Naive thymus-derived CD8-positive, alpha-beta T cell (primary cell): ENCODE measurements around the gene STIM1. TPM values are rescaled to one million over a fixed set of nuclear protein-coding genes. Genes with fewer than 3 reads are reported as not detected.
A peak's percentile ranks its signal among the peaks of the same experiment; 100 is the strongest.

Source experiments
- ATAC-seq, 2 donors: fragments of 150-1000 bp; cut with Tn5 transposase in 1 of 2; sonication (Bioruptor Pico), chemical (Tn5 transposase) in 1 of 2; 1 replicate in 1 of 2; 2 replicates in 1 of 2; pipeline ENCODE4 v1.10.0; 2021; ENCODE audit warnings: mild to moderate bottlenecking in 2 of 2, moderate library complexity in 2 of 2
- POLR2A ChIA-PET: fragments of 350-600 bp; sonication (Branson Sonifier 250); formaldehyde crosslinking; loops from one replicate; lab custom pipeline; 2021; ENCODE audit warnings: antibody characterized with exemption; lab: Charles Lee
- DNase-seq, 10 donors: peaks; one replicate each; pipeline versions ENCODE4 v3.0.0 to v3.0.0-alpha.2; 2020 to 2022
- H3K27ac Mint-ChIP-seq, 10 donors: one replicate each; pipeline ENCODE4 v1.8.0; 2020 to 2022; ENCODE audit warnings: mild to moderate bottlenecking in 10 of 10, mixed read lengths in 10 of 10, moderate library complexity in 4 of 10, inconsistent platforms in 1 of 10
- H3K27me3 Mint-ChIP-seq, 5 donors: one replicate each; pipeline ENCODE4 v1.8.0; 2021 to 2022; ENCODE audit warnings: mixed read lengths in 5 of 5
- H3K36me3 Mint-ChIP-seq, 3 donors: one replicate each; pipeline ENCODE4 v1.8.0; 2020 to 2022; ENCODE audit warnings: mixed read lengths in 3 of 3, mild to moderate bottlenecking in 2 of 3, inconsistent platforms in 1 of 3
- H3K4me1 Mint-ChIP-seq, 4 donors: one replicate each; pipeline ENCODE4 v1.8.0; 2021 to 2022; ENCODE audit warnings: mixed read lengths in 4 of 4
- H3K4me3 Mint-ChIP-seq, 10 donors: one replicate each; pipeline ENCODE4 v1.8.0; 2020 to 2022; ENCODE audit warnings: mild to moderate bottlenecking in 10 of 10, mixed read lengths in 10 of 10, moderate library complexity in 6 of 10, inconsistent platforms in 1 of 10
- H3K9me3 Mint-ChIP-seq, 9 donors: one replicate each; pipeline ENCODE4 v1.8.0; 2020 to 2022; ENCODE audit warnings: mixed read lengths in 9 of 9, mild to moderate bottlenecking in 3 of 9, inconsistent platforms in 1 of 9, moderate library complexity in 1 of 9
- polyA plus RNA-seq, 3 donors: library from polyadenylated mRNA; unstranded; fragments of 300-500 nt; fragmentation: Illumina TruSeq; gene quantifications; one replicate each; pipeline ENCODE4 v1.2.3, GENCODE V29; 2021
- total RNA-seq, 8 experiments: library from RNA in 2 of 8; stranded (reverse) in 2 of 8; gene quantifications; one replicate each; pipeline ENCODE4 v1.2.3 and lab custom pipeline; 2021 to 2026

STIM1 gene
- total and polyA plus RNA-seq, 5 experiments from 2014 or later = 33.4 to 101 (median 39.0) TPM

GRCh38 chr11:3841426-3842350, 13.8 kb upstream of the STIM1 start:
- Mint-ChIP-seq H3K27me3 (no peaks in the 10 kb centered on the region), H3K4me1 (peaks cover 28 to 51% (median 41%) of the 10 kb centered on the region in 4 donors), H3K36me3 (peaks cover 0 to 4% (median 0%) of the 10 kb centered on the region in 3 donors), H3K27ac (peak overlapping the region; percentile 90 to 100 (median 98)), H3K9me3 (no peaks in the 10 kb centered on the region), H3K4me3 (peak overlapping the region; percentile 84 to 96 (median 88))
- ATAC-seq (peak; percentile 74 to 82), DNase-seq (peak; percentile 89 to 97 (median 94))
- POLR2A ChIA-PET = interaction anchor here (0.5 to 13.1 kb wide), 28 partner anchors 10 to 240 kb away, joined by 3 to 406 read pairs (median 4); partner anchors contain the start of genes NUP98, PGAP2 and STIM1

- no peaks in the 10 kb centered on the region for H3K9me3 Mint-ChIP-seq
- POLR2A ChIA-PET = interaction anchor here (1.0 to 13.1 kb wide), 4 partner anchors 13 to 229 kb away, joined by 3 to 406 read pairs (median 9); partner anchors contain the start of gene STIM1
- peaks cover 18 to 36% (median 25%) of the 10 kb centered on the region in 4 donors for H3K4me1 Mint-ChIP-seq
- no peak for ATAC-seq
- H3K27ac Mint-ChIP-seq = peak overlapping the region in 9 of 10 donors; percentile 82 to 92 (median 87)
- H3K27me3 Mint-ChIP-seq = no peaks in the 10 kb centered on the region
- H3K36me3 Mint-ChIP-seq = no peaks in the 10 kb centered on the region
- peak overlapping the region in 1 of 10 donors; percentile 8 for H3K4me3 Mint-ChIP-seq
- no peak for DNase-seq
Observed at GRCh38 chr11:3843326-3843725, 12.1 kb upstream of the STIM1 start.

GRCh38 chr11:3845246-3845645, 10.2 kb upstream of the STIM1 start:
- Mint-ChIP-seq H3K4me1 (peaks cover 11 to 30% (median 18%) of the 10 kb centered on the region in 4 donors), H3K36me3 (no peaks in the 10 kb centered on the region), H3K4me3 (no peak overlapping the region), H3K27me3 (no peaks in the 10 kb centered on the region), H3K9me3 (no peaks in the 10 kb centered on the region), H3K27ac (peak overlapping the region in 8 of 10 donors; percentile 13 to 86 (median 64))
- ATAC-seq = no peak
- POLR2A ChIA-PET = interaction anchor here (2.4 to 13.1 kb wide), 2 partner anchors 11 to 20 kb away, joined by 7 to 406 read pairs; partner anchors contain the start of gene STIM1
- DNase-seq = no peak

DNA sequence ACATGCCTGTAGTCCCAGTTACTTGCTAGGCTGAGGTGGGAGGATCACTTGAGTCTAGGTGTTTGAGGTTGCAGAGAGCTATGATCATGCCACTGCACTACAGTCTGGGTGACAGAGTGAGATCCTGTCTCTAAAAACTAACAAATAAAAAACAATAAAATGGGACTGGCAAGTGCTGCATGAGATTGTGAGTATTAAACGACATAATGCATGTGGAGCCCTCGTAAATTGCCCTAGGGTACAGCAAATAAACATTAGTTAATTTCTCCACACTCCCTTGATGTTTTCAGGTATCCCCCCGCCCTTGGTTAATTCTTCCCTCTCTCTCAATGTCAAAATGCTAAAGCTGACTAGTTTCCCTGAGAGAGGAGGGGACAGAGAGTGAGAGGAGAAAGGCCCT, 9.8 kb upstream of the STIM1 start:
- H3K36me3 Mint-ChIP-seq = no peaks in the 10 kb centered on the region
- H3K27me3 Mint-ChIP-seq = no peaks in the 10 kb centered on the region
- H3K27ac Mint-ChIP-seq = peak overlapping the region in 4 of 10 donors; percentile 13 to 81 (median 40)
- DNase-seq = no peak
- no peak overlapping the region for H3K4me3 Mint-ChIP-seq
- peaks cover 11 to 30% (median 18%) of the 10 kb centered on the region in 4 donors for H3K4me1 Mint-ChIP-seq
- no peaks in the 10 kb centered on the region for H3K9me3 Mint-ChIP-seq
- no peak for ATAC-seq
- POLR2A ChIA-PET = interaction anchor here (0.5 to 13.1 kb wide), 4 partner anchors 10 to 227 kb away, joined by 3 to 406 read pairs (median 5); partner anchors contain the start of gene STIM1

- DNase-seq (peak in 8 of 10 donors; percentile 51 to 70 (median 63)), ATAC-seq (peak; percentile 51 to 64)
- Mint-ChIP-seq H3K27ac (peak overlapping the region; percentile 16 to 87 (median 60)), H3K4me3 (no peak overlapping the region), H3K4me1 (peaks cover 21 to 43% (median 36%) of the 10 kb centered on the region in 4 donors), H3K27me3 (no peaks in the 10 kb centered on the region), H3K36me3 (no peaks in the 10 kb centered on the region), H3K9me3 (no peaks in the 10 kb centered on the region)
- POLR2A ChIA-PET = interaction anchor here (1.0 to 14.9 kb wide), 7 partner anchors 10 to 224 kb away, joined by 3 to 406 read pairs (median 5); partner anchors contain the start of gene RHOG
Observed at GRCh38 chr11:3849297-3849874, 6.1 kb upstream of the STIM1 start.

GRCh38 chr11:3853545-3853842, 2.0 kb upstream of the STIM1 start:
- H3K4me1 Mint-ChIP-seq = peaks cover 39 to 63% (median 58%) of the 10 kb centered on the region in 4 donors
- ATAC-seq = no peak
- POLR2A ChIA-PET = interaction anchor here (1.1 to 14.9 kb wide), 11 partner anchors 13 to 238 kb away, joined by 3 to 406 read pairs (median 9); partner anchors contain the start of gene RHOG

DNA sequence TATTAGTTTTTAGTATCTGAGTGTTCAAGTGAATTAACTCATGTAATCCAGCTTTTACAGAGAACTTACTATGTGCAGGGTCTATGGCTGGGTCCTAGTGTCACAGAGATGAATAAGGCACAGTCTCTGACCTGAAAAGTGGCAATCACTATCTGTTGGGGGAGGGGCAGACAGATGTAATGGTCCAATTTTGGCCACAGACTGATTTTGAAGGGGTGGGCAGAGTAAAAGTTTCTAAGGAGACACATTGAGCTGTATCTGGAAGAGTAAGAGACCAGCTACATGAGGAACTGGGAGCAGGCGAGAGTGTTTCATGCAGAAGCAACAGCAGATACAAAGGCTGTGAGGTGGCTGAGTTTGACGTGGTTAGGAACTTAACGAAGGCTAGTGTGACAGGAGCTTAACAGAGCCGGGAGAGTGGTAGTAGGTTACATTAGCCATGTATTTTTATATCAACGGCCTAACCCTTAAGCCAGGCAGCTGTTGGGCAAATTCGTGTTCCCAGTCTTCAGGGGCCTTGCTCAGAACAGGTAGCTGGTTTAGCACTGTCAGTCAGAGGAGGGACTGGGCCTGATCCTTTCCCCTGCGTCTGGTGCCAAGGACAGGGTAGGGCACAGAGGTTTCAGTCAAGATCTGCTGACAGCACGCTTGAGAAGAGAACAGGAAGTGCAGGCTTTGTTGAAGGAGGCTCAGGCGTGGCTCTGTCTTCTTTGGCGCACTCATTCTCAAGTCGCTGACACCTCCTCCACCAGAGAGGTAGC, 1.4 kb upstream of the STIM1 start:
- peak in 9 of 10 donors; percentile 34 to 88 (median 73) for DNase-seq
- Mint-ChIP-seq H3K9me3 (no peaks in the 10 kb centered on the region), H3K36me3 (no peaks in the 10 kb centered on the region), H3K4me3 (peak overlapping the region; percentile 79 to 98 (median 92)), H3K27me3 (peaks cover 0 to 1% (median 0%) of the 10 kb centered on the region in 5 donors), H3K4me1 (peaks cover 40 to 66% (median 58%) of the 10 kb centered on the region in 4 donors), H3K27ac (peak overlapping the region; percentile 94 to 100 (median 100))
- peak; percentile 60 to 71 for ATAC-seq
- POLR2A ChIA-PET = interaction anchor here (1.0 to 14.9 kb wide), 31 partner anchors 8 to 240 kb away, joined by 3 to 406 read pairs (median 7); partner anchors contain the start of genes PGAP2, RHOG and RRM1

More at GRCh38 chr11:3853545-3853842, 2.0 kb upstream of the STIM1 start:
- Mint-ChIP-seq H3K27ac (peak overlapping the region; percentile 94 to 100 (median 100)), H3K4me3 (peak overlapping the region in 9 of 10 donors; percentile 48 to 97 (median 91)), H3K36me3 (no peaks in the 10 kb centered on the region), H3K9me3 (no peaks in the 10 kb centered on the region), H3K27me3 (peaks cover 0 to 1% (median 0%) of the 10 kb centered on the region in 5 donors)
- no peak for DNase-seq

GRCh38 chr11:3854660-3854976, 846 bp upstream of the STIM1 start:
- no peaks in the 10 kb centered on the region for H3K9me3 Mint-ChIP-seq
- H3K4me3 Mint-ChIP-seq = peak overlapping the region; percentile 79 to 98 (median 92)
- ATAC-seq (no peak), DNase-seq (peak in 1 of 10 donors; percentile 80)
- no peaks in the 10 kb centered on the region for H3K36me3 Mint-ChIP-seq
- peak overlapping the region; percentile 94 to 100 (median 100) for H3K27ac Mint-ChIP-seq
- H3K27me3 Mint-ChIP-seq = peaks cover 0 to 1% (median 0%) of the 10 kb centered on the region in 5 donors
- POLR2A ChIA-PET = interaction anchor here (0.6 to 14.9 kb wide), 38 partner anchors 8 to 239 kb away, joined by 3 to 406 read pairs (median 6); partner anchors contain the start of genes PGAP2, RHOG and RRM1
- peaks cover 39 to 66% (median 59%) of the 10 kb centered on the region in 4 donors for H3K4me1 Mint-ChIP-seq

GRCh38 chr11:3855808-3856491, 486 bp downstream of the STIM1 start:
- peak overlapping the region; percentile 74 to 100 (median 88) for H3K4me3 Mint-ChIP-seq
- POLR2A ChIA-PET = interaction anchor here (0.7 to 14.9 kb wide), 30 partner anchors 10 to 238 kb away, joined by 3 to 406 read pairs (median 8); partner anchors contain the start of genes NUP98, PGAP2, RHOG and RRM1
- no peaks in the 10 kb centered on the region for H3K36me3 Mint-ChIP-seq
- no peaks in the 10 kb centered on the region for H3K9me3 Mint-ChIP-seq
- H3K4me1 Mint-ChIP-seq = peaks cover 42 to 80% (median 70%) of the 10 kb centered on the region in 4 donors
- H3K27ac Mint-ChIP-seq = peak overlapping the region; percentile 80 to 96 (median 91)
- ATAC-seq (peak in 1 of 2 donors; percentile 7), DNase-seq (peak in 7 of 10 donors; percentile 21 to 74 (median 46))
- peaks cover 0 to 1% (median 0%) of the 10 kb centered on the region in 5 donors for H3K27me3 Mint-ChIP-seq

GRCh38 chr11:3856856-3857553, 1.5 kb downstream of the STIM1 start:
- peak overlapping the region; percentile 80 to 96 (median 91) for H3K27ac Mint-ChIP-seq
- ATAC-seq (no peak), DNase-seq (no peak)
- no peaks in the 10 kb centered on the region for H3K9me3 Mint-ChIP-seq
- peak overlapping the region; percentile 74 to 100 (median 88) for H3K4me3 Mint-ChIP-seq
- peaks cover 49 to 86% (median 78%) of the 10 kb centered on the region in 4 donors for H3K4me1 Mint-ChIP-seq
- POLR2A ChIA-PET = interaction anchor here (0.6 to 14.9 kb wide), 11 partner anchors 9 to 224 kb away, joined by 3 to 406 read pairs (median 23); partner anchors contain the start of gene RHOG
- H3K27me3 Mint-ChIP-seq = peaks cover 0 to 1% (median 0%) of the 10 kb centered on the region in 5 donors
- peaks cover 0 to 2% (median 0%) of the 10 kb centered on the region in 3 donors for H3K36me3 Mint-ChIP-seq
